HG03469 (cell line): Measurements from ENCODE around the gene KLF5.
"Not testable (repeated sequence)": the region's sequence is repeated elsewhere in the genome, so short reads cannot be mapped to it uniquely, and the experiment has no call there.

ENCODE experiments used
- ATAC-seq: cut with Tn5 transposase; IDR thresholded peaks from one replicate; pipeline ENCODE4 v1.9.1; 2021; ENCODE audit warnings: mild to moderate bottlenecking, moderate library complexity, moderate number of reproducible peaks; ENCODE audit not compliant: unreplicated experiment

Gene KLF5

GRCh38 chr13:73082895-73083294 lies 24.1 kb downstream of the KLF5 start:
- no peak for ATAC-seq

GRCh38 chr13:73088332-73088935 lies 29.6 kb downstream of the KLF5 start:
- ATAC-seq = no peak

GRCh38 chr13:73089213-73089612 lies 30.4 kb downstream of the KLF5 start:
- no peak for ATAC-seq

DNA sequence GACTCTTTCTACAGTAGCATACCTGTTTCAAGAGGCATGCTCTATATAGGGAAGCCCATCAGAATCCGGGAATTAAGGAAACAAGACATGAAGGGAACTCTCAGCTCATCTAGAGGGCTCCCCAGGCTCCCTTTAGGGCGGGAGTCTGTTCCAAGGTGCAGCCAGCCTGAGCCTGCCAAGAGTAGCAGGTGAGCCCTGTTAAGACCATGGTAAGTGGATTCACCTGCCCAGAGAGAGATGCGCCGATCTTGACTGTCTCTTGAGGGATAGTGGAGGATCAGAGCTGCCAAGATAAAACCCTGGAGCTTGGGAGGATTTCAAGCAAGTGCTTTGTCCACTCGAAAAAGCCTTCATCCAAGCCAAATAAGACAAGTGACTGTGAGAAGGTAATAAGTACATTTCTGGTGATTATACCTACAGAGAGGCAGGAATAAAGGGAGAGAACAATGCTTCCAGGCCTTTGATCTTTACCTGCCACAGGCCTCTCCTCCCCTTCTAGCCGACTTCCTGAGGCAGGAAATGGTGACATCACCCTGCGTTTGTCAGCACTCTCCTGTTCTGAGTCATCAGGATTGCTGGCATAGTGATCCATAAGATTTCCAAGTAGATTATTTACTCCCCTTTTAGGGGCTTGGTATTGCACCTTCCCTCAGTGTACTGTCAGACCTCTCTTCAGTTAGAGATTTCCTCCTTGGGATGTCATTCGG lies 31.5 kb downstream of the KLF5 start:
- ATAC-seq = no peak

- no peak for ATAC-seq
Observed at GRCh38 chr13:73090823-73091187, 32.0 kb downstream of the KLF5 start.

DNA sequence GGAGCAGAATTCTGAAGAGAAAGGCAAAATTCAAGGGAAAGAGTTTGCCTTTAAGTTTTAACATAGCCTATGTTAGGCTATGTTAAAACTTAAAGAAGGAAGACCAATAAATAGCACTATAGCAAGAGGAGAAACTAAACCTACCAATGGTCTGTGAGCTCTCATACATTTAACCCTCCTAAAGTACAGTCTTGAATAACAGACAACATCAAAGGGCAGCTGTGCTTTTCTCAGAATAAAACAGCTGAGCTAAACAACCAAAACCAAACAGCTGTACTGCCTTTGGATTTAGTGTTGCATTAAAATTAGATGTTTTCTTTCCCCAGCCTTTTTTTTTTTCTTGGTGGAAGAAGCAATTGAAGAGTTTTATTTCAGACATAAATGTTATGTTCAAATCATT lies 34.0 kb downstream of the KLF5 start:
- ATAC-seq = no peak

DNA sequence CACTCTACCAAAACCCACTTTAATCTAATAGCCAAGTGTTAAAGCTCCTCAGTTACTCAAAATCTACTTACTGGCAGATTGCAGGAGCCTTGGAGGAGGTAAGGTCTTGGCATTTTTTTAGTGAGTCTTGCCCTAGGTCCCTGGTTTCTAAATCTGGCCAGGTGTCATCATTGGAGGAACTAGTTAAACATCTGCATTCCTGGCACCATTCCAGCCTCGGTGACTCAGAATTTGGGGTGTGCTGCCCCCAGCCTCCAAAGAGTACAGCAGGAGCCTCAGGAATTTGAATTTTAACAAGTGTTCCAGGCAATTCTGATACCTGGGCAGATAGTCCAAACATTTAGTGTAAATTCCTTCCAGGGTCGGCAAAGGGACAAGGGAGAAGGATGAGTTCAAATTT lies 37.4 kb downstream of the KLF5 start:
- ATAC-seq = no peak

DNA sequence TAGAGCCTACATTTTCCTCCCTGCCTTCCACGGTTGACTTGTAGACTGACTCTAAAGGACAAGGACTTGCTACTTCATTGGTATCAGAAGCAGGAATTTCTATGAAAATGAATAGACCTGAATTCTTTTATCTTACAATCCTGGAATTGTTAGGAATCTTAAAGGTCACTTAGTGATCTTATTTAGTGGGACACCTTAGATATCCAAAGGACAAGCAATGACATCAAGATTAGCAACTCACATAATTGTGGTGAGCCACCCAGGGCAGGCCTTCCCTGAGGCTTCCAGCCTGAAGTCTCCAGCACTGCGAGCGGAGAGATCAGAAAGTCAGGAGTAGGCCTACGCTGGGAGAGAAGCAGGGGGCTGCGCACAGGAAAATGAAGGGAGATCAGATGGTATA lies 37.8 kb downstream of the KLF5 start:
- no peak for ATAC-seq

DNA sequence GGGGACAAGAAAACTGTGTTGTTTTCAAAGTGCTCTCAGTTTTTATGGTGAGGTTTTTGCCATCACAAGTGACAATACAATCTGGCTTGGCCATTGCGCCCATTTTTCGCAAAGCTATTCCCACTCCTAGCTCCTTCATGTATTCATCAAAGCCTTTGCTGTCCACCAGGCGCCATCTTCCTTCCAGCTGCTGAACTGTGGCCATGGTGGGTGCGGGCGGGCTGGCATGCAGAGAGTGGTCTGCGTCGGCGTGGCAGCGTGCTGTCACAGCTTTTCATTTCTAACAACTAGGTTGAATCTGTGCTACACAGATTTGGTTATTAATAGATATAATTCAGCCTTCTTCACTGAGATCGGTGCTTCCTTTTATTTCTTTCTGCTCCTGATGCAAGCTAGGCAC lies 42.0 kb downstream of the KLF5 start:
- ATAC-seq = not testable (repeated sequence)

DNA sequence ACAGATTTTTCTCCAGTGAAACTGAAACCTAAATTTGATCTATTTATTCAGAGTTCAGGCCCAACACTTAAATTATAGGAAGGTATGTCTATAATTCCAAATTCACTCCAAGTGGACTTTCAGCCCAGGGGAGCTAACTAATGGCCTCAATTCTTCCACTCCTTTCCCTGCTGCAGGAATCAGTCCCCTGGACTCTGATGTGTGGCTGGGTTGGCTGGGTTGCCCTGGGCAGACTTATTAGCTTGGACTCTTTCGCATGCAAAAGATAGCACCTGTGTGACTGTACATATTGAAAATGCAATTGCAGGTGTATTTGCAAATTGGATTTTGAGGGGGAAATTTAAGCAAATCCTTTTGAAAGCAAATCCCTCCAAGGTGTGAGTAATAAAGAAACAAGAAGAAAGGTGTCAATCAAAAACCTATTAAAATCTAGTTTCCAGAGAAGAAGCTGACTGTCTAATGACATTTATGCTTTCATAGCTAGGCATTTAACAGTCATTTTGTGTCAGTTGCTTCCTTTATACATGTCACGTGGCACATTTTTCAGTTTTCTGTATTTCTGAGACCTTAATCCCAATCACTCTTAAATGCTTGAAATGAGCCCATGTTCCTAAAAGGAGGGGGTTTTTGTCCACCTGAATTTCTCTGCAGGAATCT lies 42.7 kb downstream of the KLF5 start:
- ATAC-seq = no peak

- ATAC-seq = no peak
Observed at GRCh38 chr13:73103238-73103637, 44.4 kb downstream of the KLF5 start.

GRCh38 chr13:73106513-73107178 lies 47.8 kb downstream of the KLF5 start:
- no peak for ATAC-seq

- ATAC-seq = no peak
Observed at GRCh38 chr13:73107481-73107880, 48.7 kb downstream of the KLF5 start.

DNA sequence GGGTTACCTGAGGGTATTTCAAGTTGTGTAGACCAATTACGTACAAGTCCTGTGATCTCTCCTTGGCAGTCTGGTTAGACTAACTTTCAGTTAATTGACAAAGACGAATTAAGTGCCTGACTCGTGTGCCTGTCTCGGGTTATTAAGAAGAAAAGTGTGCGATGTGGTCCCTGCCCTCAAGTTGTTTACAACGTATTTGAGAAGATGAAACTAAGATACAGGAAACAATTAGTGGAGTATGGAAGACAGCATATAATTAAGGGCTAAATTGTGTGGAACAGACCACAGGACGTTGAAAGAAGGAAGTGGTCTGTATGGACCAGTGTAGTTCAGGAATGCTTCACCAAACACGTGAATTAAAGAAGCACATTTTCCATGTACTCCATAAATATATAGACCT lies 49.2 kb downstream of the KLF5 start:
- no peak for ATAC-seq

GRCh38 chr13:73109288-73109899 lies 50.6 kb downstream of the KLF5 start:
- ATAC-seq = no peak

DNA sequence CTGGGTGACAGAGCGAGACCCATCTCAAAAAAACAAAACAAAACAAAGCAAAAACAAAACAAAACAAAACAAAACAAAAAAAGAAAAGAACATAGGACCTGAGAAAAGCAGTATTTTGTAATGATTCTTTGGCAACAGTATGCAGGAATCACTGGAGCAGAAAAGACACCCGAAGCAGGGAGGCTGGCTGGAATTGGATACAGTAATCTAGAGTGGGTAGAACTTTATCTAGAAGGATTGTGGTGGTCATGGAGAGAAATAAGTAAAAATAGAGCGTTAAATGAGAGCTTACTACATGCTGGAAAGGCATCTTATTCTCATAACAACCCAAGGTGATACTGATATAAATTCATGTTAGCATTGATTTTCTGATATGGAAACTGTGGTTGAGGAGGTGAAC lies 51.2 kb downstream of the KLF5 start:
- no peak for ATAC-seq

GRCh38 chr13:73110814-73111213 lies 52.0 kb downstream of the KLF5 start:
- no peak for ATAC-seq

GRCh38 chr13:73111331-73111730 lies 52.5 kb downstream of the KLF5 start:
- no peak for ATAC-seq

DNA sequence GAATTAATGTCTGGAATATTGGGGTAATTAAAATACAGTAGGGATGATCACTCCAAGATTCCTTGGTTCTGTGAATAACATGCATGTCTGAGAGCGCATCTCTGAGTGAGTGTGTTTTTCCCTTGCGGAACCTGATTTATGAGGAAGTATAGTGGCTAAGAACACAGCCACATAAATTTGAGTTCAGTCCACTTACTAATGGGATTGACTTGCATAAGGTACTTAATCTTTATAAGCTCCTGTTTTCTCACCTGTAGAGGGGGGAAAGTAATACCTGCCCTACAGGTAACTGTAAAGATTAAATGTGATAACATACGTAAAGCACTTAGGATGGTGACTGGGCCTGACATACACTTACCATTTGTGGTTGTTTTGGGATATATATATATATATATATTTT lies 60.8 kb downstream of the KLF5 start:
- no peak for ATAC-seq
